Epithelial cell of proximal tubule (primary cell): Measurements from ENCODE around the gene ATF1. TPM values are rescaled to one million over a fixed set of nuclear protein-coding genes. Genes with fewer than 3 reads are reported as not detected.
A peak's percentile ranks its signal among the peaks of the same experiment; 100 is the strongest.

Experiments
- DNase-seq: peaks from one replicate; pipeline ENCODE4 v3.0.0-alpha.2; 2011; ENCODE audit warnings: low read depth
- H3K4me3 ChIP-seq: 2 replicates; pipeline ENCODE4 v1.5.1; 2011; ENCODE audit warnings: low read depth, mild to moderate bottlenecking, low read length
- CTCF ChIP-seq: conservative IDR thresholded peaks from 2 replicates; pipeline ENCODE4 v1.5.1; 2012; ENCODE audit warnings: low read depth, mild to moderate bottlenecking, low read length
- total RNA-seq: library from RNA; depleted of rRNA; stranded (reverse); fragments of >200 nt; gene quantifications from 2 replicates; pipeline ENCODE4 v1.2.3, GENCODE V29; 2015

The ATF1 gene
- total RNA-seq, 1 donor from 2014 or later, result 7.8 TPM

- no peak for DNase-seq
- no peak overlapping the region for H3K4me3 ChIP-seq
- TF ChIP-seq CTCF, result peak; percentile 71
These were observed 29.3 kb upstream of the ATF1 start for GRCh38 chr12:50734409-50735263.

DNA sequence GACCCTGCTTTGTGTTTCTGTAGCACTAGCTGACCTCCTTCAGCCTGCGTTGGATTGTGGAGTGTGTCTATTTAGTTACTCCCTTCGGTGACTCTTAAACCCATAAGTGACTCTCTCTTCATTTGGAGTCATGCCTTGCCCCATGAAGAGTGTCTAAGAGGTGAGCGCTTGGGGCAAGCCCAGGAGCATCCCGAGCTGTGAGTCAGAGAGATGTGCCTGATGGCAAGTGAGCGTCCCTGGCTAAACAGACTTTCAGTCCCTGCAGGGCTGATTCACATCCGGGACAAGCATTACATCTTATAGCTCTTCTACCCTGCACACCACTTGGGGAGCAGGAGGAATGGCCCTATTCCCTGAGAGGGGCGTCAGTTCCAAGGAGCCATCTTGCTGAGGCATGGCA is 24.3 kb upstream of the ATF1 start:
- no peak for TF ChIP-seq CTCF
- no peak for DNase-seq
- no peak overlapping the region for H3K4me3 ChIP-seq

GRCh38 chr12:50740307-50740706 is 23.6 kb upstream of the ATF1 start:
- no peak for DNase-seq
- no peak for TF ChIP-seq CTCF
- no peak overlapping the region for H3K4me3 ChIP-seq

DNA sequence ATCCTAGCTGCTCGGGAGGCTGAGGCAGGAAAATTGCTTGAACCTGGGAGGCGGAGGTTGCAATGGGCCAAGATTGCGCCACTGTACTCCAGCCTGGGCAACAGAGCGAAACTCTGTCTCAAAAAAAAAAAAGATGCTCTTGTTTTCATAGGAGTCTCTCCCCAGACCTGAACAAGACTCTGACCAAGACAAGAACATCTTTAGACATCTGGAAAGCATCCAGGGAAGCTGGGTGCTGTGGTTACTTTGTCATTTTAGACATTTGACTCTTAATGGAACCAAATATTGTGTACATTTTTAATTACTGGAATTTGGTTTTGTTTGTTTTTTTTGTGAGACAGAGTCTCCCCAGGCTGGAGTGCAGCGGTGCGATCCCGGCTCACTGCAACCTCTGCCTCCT is 21.1 kb upstream of the ATF1 start:
- no peak for DNase-seq
- no peak for TF ChIP-seq CTCF
- H3K4me3 ChIP-seq, result no peak overlapping the region

DNA sequence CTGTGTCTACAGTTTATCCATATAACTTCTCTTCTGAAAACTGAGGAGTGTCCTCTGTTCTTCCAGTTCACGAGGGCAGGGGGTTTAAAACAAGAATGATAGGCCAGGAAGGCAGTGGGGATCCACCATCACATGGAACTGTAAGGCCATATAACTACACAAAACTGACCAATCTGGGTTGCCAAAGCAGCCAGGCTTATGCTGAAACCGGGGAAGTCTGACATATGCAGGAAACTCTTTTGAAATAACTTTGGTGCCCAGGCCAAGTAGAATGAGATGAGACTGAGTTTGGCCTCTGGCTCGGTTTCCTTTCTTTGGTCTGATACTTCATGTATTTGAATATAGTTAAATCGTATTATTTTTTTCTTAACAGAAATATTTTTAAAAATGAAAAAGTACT is 18.0 kb upstream of the ATF1 start:
- no peak for DNase-seq
- no peak overlapping the region for H3K4me3 ChIP-seq
- TF ChIP-seq CTCF, result no peak

DNA sequence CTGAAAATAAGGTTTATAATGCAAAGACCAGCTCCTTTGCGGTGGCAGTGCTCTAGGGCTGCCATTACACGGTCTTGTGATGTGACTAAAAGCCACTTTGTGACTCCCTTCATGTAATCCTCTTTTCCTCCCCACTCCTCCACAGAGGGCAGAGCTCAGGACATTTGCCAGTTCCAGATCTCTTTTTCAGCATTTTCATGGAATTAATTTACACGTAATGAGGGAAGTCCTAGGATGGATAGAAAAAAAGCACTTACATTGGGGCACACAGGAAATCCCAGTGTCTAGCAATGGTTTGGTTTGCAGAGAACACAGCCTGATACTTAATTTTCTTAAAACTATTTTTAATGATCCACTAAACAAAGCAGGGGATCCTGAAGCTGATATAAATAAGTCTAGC is 17.5 kb upstream of the ATF1 start:
- H3K4me3 ChIP-seq, result no peak overlapping the region
- no peak for DNase-seq
- TF ChIP-seq CTCF, result no peak

DNA sequence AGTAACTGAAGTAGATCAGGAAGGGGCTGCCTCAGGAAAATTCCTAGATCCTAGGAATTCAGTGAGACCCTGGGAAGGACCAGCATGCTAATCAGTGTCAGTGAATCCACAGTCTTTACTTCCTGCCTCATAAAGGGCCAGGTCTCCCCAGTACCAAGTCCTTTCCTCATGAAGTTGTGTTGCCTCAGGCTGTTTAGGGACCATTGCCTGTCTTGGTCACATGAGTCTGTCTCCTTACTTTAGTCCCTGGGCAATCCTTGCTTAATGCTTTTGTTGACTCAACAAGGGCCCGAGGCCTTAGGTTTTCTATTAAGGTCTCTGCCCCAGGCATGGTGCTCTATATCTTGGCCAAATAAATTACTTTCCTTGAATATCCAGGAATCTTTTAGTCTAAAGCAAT is 16.1 kb upstream of the ATF1 start:
- TF ChIP-seq CTCF, result no peak
- DNase-seq, result no peak
- no peak overlapping the region for H3K4me3 ChIP-seq
